Measurements from ENCODE around the gene TMEM81. TPM values are rescaled to one million over a fixed set of nuclear protein-coding genes. Genes with fewer than 3 reads are reported as not detected.

Gene TMEM81
- total RNA-seq, 2 donors from 2014 or later: 2.4 to 2.9 TPM

GRCh38 chr1:205068457-205069040, 15.7 kb downstream of the TMEM81 start:
- no peak for TF ChIP-seq CTCF (IDR thresholded peaks at IDR 0.05)
- peaks cover 0 to 6% of the 10 kb centered on the region in 2 donors for H3K4me1 ChIP-seq
- no peaks in the 10 kb centered on the region for H3K27me3 ChIP-seq
- H3K36me3 ChIP-seq: no peaks in the 10 kb centered on the region
- DNase-seq (ENCODE audit: low spot score): no peak
- no peak overlapping the region for H3K27ac ChIP-seq
- no peak overlapping the region for H3K4me3 ChIP-seq
- no peaks in the 10 kb centered on the region for H3K9me3 ChIP-seq

- H3K27ac ChIP-seq: no peak overlapping the region
- no peaks in the 10 kb centered on the region for H3K27me3 ChIP-seq
- H3K9me3 ChIP-seq: no peaks in the 10 kb centered on the region
- DNase-seq (ENCODE audit: low spot score): no peak
- no peak overlapping the region for H3K4me3 ChIP-seq
- TF ChIP-seq CTCF (IDR thresholded peaks at IDR 0.05): no peak
- H3K4me1 ChIP-seq: peaks cover 0 to 6% of the 10 kb centered on the region in 2 donors
- H3K36me3 ChIP-seq: no peaks in the 10 kb centered on the region
These were observed 16.3 kb downstream of the TMEM81 start for GRCh38 chr1:205068001-205068400.

- DNase-seq (ENCODE audit: low spot score): no peak
These were observed 17.2 kb downstream of the TMEM81 start for GRCh38 chr1:205067031-205067430.

GRCh38 chr1:205066141-205066818, 18.0 kb downstream of the TMEM81 start:
- peaks cover 0 to 13% of the 10 kb centered on the region in 2 donors for H3K4me1 ChIP-seq
- no peak overlapping the region for H3K27ac ChIP-seq
- TF ChIP-seq CTCF (IDR thresholded peaks at IDR 0.05): no peak
- no peak for DNase-seq (ENCODE audit: low spot score)
- H3K9me3 ChIP-seq: no peaks in the 10 kb centered on the region
- H3K27me3 ChIP-seq: no peaks in the 10 kb centered on the region
- no peaks in the 10 kb centered on the region for H3K36me3 ChIP-seq
- no peak overlapping the region for H3K4me3 ChIP-seq

More at GRCh38 chr1:205067031-205067430, 17.2 kb downstream of the TMEM81 start:
- Histone ChIP-seq H3K36me3 (no peaks in the 10 kb centered on the region), H3K9me3 (no peaks in the 10 kb centered on the region), H3K27me3 (no peaks in the 10 kb centered on the region), H3K4me1 (peaks cover 0 to 6% of the 10 kb centered on the region in 2 donors), H3K4me3 (no peak overlapping the region), H3K27ac (no peak overlapping the region)
- no peak for TF ChIP-seq CTCF (IDR thresholded peaks at IDR 0.05)

- Histone ChIP-seq H3K9me3 (no peaks in the 10 kb centered on the region), H3K4me1 (peaks cover 0 to 14% of the 10 kb centered on the region in 2 donors), H3K27me3 (no peaks in the 10 kb centered on the region), H3K36me3 (no peaks in the 10 kb centered on the region), H3K4me3 (no peak overlapping the region), H3K27ac (no peak overlapping the region)
- no peak for TF ChIP-seq CTCF (IDR thresholded peaks at IDR 0.05)
- DNase-seq (ENCODE audit: low spot score): no peak
These were observed 18.6 kb downstream of the TMEM81 start for GRCh38 chr1:205065666-205066065.
